ENCODE data around the gene FOXP1. TPM values are rescaled to one million over a fixed set of nuclear protein-coding genes. Genes with fewer than 3 reads are reported as not detected.

FOXP1 gene
- total RNA-seq, result 100 to 1,000 TPM; 203 to 205 TPM

- Mint-ChIP-seq H3K36me3 (peaks cover 32% of the 10 kb centered on the region), H3K4me3 (peak within 1 kb of the TSS; percentile 96), H3K9me3 (no peaks in the 10 kb centered on the region), H3K4me1 (peaks cover 61% of the 10 kb centered on the region), H3K27ac (peak within 1 kb of the TSS; percentile 98), H3K27me3 (peaks cover 4% of the 10 kb centered on the region)
- DNase-seq, result peak; percentile 79
These were observed at the start of gene FOXP1 for GRCh38 chr3:71583566-71584393. TSS of gene FOXP1 (minus strand) at chr3:71583728. CDS start at chr3:71198381, 385,347 bp downstream.

- Mint-ChIP-seq H3K27ac (no peak overlapping the region), H3K9me3 (no peaks in the 10 kb centered on the region), H3K36me3 (peaks cover 4% of the 10 kb centered on the region), H3K4me1 (no peaks in the 10 kb centered on the region), H3K4me3 (no peak overlapping the region), H3K27me3 (no peaks in the 10 kb centered on the region)
- no peak for DNase-seq
These were observed 46.2 kb upstream of the FOXP1 start for GRCh38 chr3:71629711-71630110.

DNA sequence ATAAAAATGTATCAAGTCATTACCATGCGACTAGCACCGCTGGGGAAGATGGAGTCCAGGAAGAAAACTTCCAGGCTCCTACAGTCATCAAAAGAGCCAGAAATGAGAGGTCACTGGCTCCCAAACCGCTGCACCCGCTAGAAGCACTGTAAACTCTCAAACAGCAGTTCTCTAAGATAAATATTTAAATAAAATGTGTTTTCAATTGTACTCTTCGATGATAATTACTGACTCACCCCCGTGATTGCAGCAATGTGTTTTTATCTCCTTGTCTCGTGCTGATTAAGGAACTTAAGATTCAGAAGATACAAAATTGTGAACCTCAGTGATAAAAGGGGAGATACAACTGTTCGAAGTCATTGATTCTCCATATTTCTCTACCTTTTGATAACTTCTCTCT, 45.8 kb upstream of the FOXP1 start:
- H3K36me3 Mint-ChIP-seq, result peaks cover 4% of the 10 kb centered on the region
- DNase-seq, result no peak
- H3K27ac Mint-ChIP-seq, result no peak overlapping the region
- H3K9me3 Mint-ChIP-seq, result no peaks in the 10 kb centered on the region
- H3K4me1 Mint-ChIP-seq, result no peaks in the 10 kb centered on the region
- H3K27me3 Mint-ChIP-seq, result no peaks in the 10 kb centered on the region
- H3K4me3 Mint-ChIP-seq, result no peak overlapping the region

GRCh38 chr3:71628522-71628921, 45.0 kb upstream of the FOXP1 start:
- Mint-ChIP-seq H3K27ac (no peak overlapping the region), H3K9me3 (no peaks in the 10 kb centered on the region), H3K4me3 (no peak overlapping the region), H3K27me3 (no peaks in the 10 kb centered on the region), H3K36me3 (peaks cover 4% of the 10 kb centered on the region), H3K4me1 (no peaks in the 10 kb centered on the region)
- no peak for DNase-seq

- no peak for DNase-seq
- Mint-ChIP-seq H3K27me3 (no peaks in the 10 kb centered on the region), H3K27ac (no peak overlapping the region), H3K4me1 (no peaks in the 10 kb centered on the region), H3K9me3 (no peaks in the 10 kb centered on the region), H3K36me3 (peaks cover 2% of the 10 kb centered on the region), H3K4me3 (no peak overlapping the region)
These were observed 42.1 kb upstream of the FOXP1 start for GRCh38 chr3:71625676-71626075.

DNA sequence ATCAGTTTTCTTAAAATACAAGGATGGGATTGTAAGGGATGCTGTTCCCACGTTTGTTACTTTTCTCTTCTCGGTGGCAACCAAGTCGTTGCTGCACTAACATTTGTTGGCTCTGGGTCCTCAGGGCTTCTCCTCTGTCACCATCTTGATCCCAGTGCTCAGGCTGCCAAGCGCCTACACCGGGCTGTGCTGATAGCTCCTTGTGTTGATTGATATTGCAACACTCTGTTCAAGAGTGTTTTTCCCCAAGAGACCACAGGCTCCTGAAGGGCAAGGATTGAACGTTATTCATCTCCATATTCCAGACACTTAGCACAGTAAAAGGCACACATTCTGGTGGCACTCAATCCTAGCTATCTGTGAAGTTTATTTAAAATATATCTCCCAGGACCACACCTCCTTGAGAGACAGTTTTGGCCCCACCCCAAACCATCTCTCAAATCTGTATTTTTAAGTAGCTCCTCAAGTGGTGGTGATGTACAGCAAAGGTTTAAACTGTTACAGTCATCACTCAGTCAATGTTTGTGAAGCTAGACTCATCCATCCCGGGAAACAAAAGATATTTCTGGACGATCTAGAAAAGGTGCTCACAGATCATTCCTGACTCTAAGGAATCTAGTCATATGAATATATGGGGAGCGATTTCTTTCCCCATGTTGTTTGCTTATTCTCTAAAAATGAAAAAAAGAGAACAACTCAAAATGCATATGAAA, 38.5 kb upstream of the FOXP1 start:
- no peaks in the 10 kb centered on the region for H3K36me3 Mint-ChIP-seq
- H3K27ac Mint-ChIP-seq, result no peak overlapping the region
- no peak for DNase-seq
- H3K4me1 Mint-ChIP-seq, result no peaks in the 10 kb centered on the region
- H3K27me3 Mint-ChIP-seq, result no peaks in the 10 kb centered on the region
- no peaks in the 10 kb centered on the region for H3K9me3 Mint-ChIP-seq
- no peak overlapping the region for H3K4me3 Mint-ChIP-seq

GRCh38 chr3:71618538-71618937, 35.0 kb upstream of the FOXP1 start:
- Mint-ChIP-seq H3K27me3 (no peaks in the 10 kb centered on the region), H3K4me1 (peaks cover 7% of the 10 kb centered on the region), H3K4me3 (no peak overlapping the region), H3K27ac (no peak overlapping the region), H3K9me3 (no peaks in the 10 kb centered on the region), H3K36me3 (peaks cover 7% of the 10 kb centered on the region)
- no peak for DNase-seq

- Mint-ChIP-seq H3K27ac (peak overlapping the region; percentile 77), H3K27me3 (no peaks in the 10 kb centered on the region), H3K9me3 (peaks cover 3% of the 10 kb centered on the region), H3K4me1 (peaks cover 7% of the 10 kb centered on the region), H3K4me3 (peak overlapping the region; percentile 23), H3K36me3 (peaks cover 16% of the 10 kb centered on the region)
- peak; percentile 3 for DNase-seq
These were observed 33.1 kb upstream of the FOXP1 start for GRCh38 chr3:71616571-71617021.

DNA sequence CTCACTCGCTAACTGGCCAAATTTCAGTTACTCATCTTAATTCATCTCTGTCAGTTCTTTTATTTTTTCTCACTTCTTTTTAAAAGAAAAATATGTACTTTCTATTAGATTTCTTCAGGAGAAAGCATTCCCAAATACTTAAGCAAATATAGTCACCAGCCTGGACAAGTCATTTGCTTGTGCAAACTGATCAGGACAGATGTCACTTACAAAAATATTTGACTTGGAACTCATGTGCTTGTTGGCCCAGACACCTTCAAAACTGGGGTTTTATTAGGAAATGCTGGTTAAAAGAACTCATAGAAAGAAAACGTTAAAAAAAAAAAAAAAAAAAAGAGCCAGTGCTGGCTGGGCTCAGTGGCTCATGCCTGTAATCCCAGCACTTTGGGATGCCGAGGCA, 31.3 kb upstream of the FOXP1 start:
- Mint-ChIP-seq H3K27me3 (no peaks in the 10 kb centered on the region), H3K36me3 (peaks cover 19% of the 10 kb centered on the region), H3K4me1 (peaks cover 7% of the 10 kb centered on the region), H3K4me3 (no peak overlapping the region), H3K9me3 (peaks cover 5% of the 10 kb centered on the region), H3K27ac (no peak overlapping the region)
- DNase-seq, result no peak

- Mint-ChIP-seq H3K9me3 (peaks cover 5% of the 10 kb centered on the region), H3K36me3 (peaks cover 19% of the 10 kb centered on the region), H3K4me1 (peaks cover 7% of the 10 kb centered on the region), H3K27ac (no peak overlapping the region), H3K27me3 (no peaks in the 10 kb centered on the region), H3K4me3 (no peak overlapping the region)
- no peak for DNase-seq
These were observed 30.9 kb upstream of the FOXP1 start for GRCh38 chr3:71614426-71614825.

DNA sequence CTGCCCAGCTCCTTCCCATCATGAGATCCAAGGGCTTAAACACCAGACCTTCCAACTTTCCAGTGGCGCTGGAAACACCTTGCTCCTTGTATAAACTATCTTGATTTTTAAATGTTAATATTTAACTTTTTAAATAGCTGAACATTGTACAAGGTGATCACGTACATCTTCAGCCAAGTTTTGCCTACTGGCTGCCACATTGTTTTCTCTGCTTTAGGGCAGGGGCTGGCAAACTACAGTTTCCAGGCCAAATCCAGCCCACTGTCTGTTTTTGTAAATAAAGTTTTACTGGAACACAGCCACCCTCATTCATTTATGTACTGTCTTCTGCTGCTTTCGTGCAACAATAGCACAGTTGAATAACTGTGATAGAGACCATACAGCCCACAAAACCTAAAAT, 27.6 kb upstream of the FOXP1 start:
- H3K4me3 Mint-ChIP-seq, result no peak overlapping the region

DNA sequence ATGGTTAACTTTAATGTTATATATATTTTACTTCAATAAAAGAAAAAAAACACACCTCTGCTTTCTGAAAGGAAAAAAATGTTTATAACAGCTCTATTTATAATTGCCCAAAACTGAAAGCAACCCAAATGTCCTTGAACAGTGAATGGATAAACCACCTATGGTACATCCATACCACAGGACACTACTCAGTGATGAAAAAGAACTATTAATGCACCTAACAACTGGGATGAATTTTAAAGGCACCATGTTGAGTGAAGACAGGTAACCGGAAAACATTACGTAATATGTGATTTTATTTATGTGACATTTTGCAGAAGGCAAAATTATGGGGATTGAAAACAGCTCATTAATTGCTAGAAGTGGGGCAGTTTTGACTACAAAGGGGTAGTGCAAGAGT, 23.8 kb upstream of the FOXP1 start:
- no peak for DNase-seq
- Mint-ChIP-seq H3K36me3 (peaks cover 21% of the 10 kb centered on the region), H3K4me1 (no peaks in the 10 kb centered on the region), H3K27ac (no peak overlapping the region), H3K9me3 (peaks cover 15% of the 10 kb centered on the region), H3K4me3 (no peak overlapping the region), H3K27me3 (no peaks in the 10 kb centered on the region)

More for the DNA sequence above, 27.6 kb upstream of the FOXP1 start:
- Mint-ChIP-seq H3K27me3 (no peaks in the 10 kb centered on the region), H3K36me3 (peaks cover 26% of the 10 kb centered on the region), H3K9me3 (peaks cover 14% of the 10 kb centered on the region), H3K4me1 (no peaks in the 10 kb centered on the region), H3K27ac (no peak overlapping the region)
- DNase-seq, result no peak

GRCh38 chr3:71606582-71606981, 23.1 kb upstream of the FOXP1 start:
- no peak overlapping the region for H3K4me3 Mint-ChIP-seq
- DNase-seq, result no peak
- H3K27me3 Mint-ChIP-seq, result no peaks in the 10 kb centered on the region
- peaks cover 2% of the 10 kb centered on the region for H3K4me1 Mint-ChIP-seq
- H3K36me3 Mint-ChIP-seq, result peaks cover 20% of the 10 kb centered on the region
- H3K27ac Mint-ChIP-seq, result no peak overlapping the region
- peaks cover 16% of the 10 kb centered on the region for H3K9me3 Mint-ChIP-seq

DNA sequence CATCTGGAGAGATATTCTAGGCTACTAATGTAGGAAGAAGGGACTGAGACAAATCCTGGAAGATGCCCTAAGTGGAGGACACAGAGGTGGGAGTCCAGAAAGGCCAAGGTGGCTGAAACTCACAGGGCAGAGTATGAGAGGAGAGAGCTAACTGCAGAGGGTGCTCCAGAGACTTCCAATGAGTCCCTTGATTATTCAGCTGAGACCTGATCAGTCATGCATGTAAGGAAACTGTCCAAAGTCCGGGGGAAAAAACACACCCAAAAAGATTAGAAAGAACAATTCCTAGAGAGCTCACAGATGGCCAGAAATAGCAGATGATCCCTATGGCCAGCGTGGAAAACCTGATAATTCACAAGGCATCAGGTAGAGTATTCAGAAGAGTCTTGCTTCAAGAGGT, 18.7 kb upstream of the FOXP1 start:
- H3K27me3 Mint-ChIP-seq, result no peaks in the 10 kb centered on the region
- H3K4me3 Mint-ChIP-seq, result no peak overlapping the region
- peaks cover 10% of the 10 kb centered on the region for H3K9me3 Mint-ChIP-seq
- DNase-seq, result no peak
- H3K27ac Mint-ChIP-seq, result no peak overlapping the region
- H3K36me3 Mint-ChIP-seq, result peaks cover 16% of the 10 kb centered on the region
- peaks cover 10% of the 10 kb centered on the region for H3K4me1 Mint-ChIP-seq

DNA sequence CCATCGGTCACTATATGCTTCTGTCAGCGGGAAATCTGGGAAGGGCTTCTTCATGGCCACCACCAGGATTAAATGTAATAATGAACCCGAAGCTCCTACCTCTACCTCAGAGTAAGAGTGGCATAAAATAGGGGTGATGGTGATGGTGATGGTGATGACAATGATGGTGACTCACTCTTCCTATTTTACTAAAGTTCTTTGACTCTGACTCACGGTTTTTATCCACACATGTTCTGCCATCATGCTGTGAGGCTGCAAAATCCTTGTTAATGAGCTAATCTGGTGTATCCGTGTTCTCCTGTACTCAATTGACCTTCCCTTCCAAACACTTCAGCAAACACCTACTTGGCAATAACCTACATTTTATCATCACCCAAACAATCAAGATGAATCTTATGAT, 18.3 kb upstream of the FOXP1 start:
- Mint-ChIP-seq H3K27me3 (no peaks in the 10 kb centered on the region), H3K9me3 (peaks cover 10% of the 10 kb centered on the region), H3K4me3 (no peak overlapping the region), H3K4me1 (peaks cover 10% of the 10 kb centered on the region), H3K36me3 (peaks cover 16% of the 10 kb centered on the region), H3K27ac (no peak overlapping the region)
- DNase-seq, result no peak

Measured in activated naive CD8-positive, alpha-beta T cell treated with anti-CD3 and anti-CD28 coated beads for 36 hours (primary cell).